NCI-H1048 (cell line): Measurements from ENCODE around the gene TEN1.

Source experiments
- DNase-seq: peaks from one replicate; lab custom pipeline; 2025; lab: John Stamatoyannopoulos, UW

The TEN1 gene

DNA sequence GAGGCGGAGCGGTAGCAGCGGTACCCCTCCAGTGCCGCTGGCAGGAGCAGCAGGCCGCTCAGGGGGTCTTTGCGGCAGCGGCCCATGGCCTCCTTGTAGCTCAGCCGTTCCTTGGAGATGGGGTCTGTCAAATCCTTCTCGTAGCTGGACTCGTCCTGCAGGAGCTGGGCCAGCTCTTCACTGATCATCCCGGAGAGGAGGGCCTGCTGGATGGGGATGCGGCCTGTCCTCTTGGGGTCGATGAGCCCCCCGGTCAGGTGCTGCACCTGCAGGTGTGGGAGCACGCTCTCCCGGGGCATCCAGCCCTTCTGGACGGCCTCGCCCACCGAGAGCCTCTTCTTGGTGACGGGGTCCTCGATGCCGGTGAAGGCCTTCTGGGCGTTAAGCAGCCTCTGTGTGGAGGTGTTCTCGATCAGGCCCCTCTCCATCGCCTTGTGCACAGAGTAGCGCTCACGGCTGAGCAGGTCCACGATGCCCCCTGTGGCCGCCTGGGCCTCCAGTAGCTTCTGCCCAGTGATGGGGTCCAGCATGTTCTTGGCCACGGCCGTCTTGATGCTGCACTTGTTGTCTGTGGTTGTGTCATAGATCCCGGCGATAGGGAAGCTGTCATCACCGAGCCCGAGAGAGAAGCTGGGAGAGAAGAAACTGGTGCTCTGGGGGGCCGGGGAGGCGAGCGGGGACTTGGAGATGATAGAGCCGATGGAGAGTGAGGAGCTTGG lies 28.2 kb downstream of the TEN1 start:
- no peak for DNase-seq

DNA sequence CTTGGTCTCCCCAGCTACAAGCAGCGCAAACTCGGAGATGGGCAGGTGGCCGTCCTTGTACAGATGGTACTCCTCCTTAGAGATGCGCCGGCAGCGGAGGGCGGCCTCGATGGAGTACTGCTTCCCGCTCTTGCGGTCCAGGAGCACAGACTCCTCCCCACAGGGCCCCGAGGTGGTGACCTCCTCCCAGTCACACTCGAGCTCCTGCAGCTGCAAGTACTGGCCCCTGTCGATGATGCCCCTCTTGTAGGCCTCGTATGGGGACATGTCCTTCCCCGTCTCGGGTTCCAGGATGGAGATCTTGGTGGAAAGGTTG lies 28.8 kb downstream of the TEN1 start:
- DNase-seq: no peak

DNA sequence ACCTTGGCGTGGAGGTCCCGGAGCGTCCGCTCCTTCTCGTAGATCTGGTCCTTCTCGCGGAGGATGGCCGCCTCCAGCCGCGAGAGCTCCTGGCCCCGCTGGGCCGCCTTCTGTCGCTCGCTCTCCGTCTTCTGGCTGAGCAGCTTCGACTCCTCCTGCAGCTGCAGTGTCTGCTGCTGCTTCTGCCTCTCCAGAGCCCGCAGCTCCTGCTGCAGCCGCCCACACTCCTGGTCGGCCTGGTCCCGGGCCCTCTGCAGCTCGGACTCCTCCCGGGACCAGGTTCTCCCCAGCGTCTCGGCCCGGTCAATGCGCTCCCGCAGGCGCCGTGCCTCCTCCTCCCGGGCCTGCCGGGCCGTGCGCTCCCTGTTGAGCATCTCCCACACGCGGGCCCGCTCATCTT lies 29.2 kb downstream of the TEN1 start:
- DNase-seq: no peak

DNA sequence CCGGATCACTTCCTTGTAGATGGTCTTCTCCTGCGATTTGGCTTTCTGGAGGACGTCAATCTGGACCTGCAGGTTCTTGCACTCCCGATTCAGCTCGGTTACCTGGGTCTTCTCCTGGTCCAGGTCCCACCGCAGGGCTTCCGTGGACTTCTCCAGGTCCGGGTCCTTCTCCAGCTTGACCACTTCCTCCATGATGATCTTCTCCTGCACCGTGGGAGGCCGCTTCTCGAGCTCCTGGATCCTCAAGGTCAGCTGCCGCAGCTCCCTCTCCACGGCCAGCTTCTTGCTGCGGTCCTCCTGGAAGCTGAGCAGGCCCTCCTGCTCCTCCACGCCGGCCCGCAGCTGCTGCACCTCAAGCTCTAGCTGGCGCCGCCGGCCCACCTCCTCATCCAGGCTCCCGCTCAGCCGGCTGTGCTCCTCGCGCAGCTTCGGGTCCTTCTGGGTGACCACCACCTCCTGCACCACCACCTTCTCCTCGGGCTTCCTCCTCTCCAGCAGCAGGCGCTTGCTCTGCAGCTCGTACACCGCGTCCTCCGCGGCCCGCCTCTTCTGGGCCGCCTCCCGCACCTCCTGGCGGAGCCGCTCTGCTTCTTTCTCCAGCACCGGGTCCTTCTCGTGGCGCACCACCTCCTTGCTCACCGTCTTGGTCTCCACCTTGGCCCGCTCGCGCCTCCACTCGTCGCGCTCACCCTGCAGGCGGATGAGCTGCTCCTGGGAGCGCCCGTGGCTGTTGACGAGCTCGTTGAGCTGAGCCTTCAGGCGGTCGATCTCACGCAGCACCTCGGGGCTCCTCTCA lies 29.8 kb downstream of the TEN1 start:
- no peak for DNase-seq

- DNase-seq: no peak
These were observed 30.4 kb downstream of the TEN1 start for GRCh38 chr17:76009447-76009846.

- DNase-seq: no peak
These were observed 31.1 kb downstream of the TEN1 start for GRCh38 chr17:76009969-76010661.

DNA sequence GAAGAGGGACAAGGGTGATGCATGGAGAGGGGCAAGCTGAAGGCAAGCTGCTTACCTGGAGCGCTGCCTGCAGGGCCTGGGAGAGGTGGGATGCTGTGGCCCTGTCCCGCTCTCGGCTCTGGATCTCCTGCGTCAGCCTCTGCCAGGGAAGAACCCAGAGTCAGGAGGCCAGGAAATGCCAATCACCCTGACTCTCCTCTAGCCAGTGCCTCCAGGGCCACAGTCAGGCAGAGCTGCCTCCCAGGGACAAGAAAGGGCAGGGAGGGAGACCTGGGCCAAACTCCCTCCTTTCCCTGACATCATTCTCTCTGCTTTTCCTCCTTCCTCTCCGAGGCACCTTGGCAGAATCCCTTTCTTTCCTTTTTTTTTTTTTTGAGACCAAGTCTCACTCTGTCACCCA lies 32.9 kb downstream of the TEN1 start:
- DNase-seq: no peak

DNA sequence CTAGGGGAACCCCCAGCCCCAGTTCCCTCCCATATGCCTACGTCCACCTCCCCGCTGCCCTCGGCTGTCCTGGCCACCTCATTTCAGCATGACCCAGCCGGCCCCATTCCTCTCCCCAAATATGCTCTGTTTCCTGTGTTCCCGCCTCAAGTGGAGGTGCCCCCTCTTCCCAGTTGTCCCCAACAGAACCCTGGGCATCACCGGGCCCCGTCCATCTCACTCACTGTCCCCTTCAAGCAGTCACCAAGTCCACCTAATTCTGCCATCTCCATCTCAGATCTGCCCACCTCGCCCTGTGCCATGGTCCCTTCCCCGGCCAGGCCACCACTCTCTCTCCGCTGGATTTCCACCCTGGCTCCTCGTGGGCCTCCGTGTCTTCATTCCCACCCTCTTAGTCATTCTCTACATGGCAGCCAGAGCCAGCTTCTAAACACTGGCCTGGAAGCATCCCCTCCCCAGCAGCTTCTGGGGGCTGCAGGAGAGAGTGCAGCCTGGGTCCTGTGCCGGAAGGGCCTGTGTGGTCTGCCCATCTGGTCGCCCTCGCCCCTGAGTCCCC lies 34.4 kb downstream of the TEN1 start:
- DNase-seq: no peak

DNA sequence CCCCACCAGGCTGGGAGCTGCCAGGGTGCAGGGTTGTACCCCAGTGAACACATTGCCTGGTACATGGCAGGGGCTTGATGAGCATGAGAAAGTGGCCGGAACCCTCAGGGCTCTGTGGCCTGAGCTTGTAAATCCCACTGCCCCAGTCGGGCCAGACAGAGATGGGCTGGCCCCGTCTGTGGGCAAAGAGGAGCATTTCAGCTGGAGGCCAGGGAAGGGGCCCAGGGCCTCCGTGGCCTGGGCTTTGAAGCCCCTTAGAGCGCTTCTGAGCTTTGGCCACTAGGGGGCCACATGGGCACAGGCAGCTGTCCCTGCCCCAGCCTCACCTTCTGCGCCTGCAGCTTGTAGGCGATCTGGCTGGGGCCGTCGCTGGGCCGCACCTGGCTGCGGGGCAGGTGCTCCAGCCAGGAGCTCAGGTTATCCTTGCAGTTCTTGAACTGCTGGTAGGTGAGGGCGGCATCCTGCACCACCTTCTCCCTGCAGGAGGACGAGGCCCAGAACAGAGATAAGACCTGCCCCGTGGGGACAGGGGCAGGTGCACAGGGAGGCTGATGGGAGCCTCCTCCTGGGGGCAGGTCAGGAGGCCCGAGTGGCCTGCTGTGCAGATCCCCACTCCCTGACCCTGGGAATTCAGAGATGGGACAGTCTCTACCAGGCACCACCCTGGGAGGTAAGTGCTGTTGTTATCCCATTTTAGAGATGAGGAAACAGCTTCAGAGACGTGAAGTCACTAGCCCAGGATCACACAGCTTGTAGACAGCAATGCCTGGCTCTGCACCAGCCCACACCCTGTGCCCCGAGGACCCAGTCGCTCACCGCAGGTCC lies 35.3 kb downstream of the TEN1 start:
- DNase-seq: peak; percentile 37

GRCh38 chr17:76014925-76015261 lies 35.9 kb downstream of the TEN1 start:
- no peak for DNase-seq

- no peak for DNase-seq
These were observed 38.7 kb downstream of the TEN1 start for GRCh38 chr17:76017481-76018339.

- DNase-seq: no peak
These were observed 39.3 kb downstream of the TEN1 start for GRCh38 chr17:76018340-76018680.

- DNase-seq: no peak
These were observed 39.8 kb downstream of the TEN1 start for GRCh38 chr17:76018801-76019200.

DNA sequence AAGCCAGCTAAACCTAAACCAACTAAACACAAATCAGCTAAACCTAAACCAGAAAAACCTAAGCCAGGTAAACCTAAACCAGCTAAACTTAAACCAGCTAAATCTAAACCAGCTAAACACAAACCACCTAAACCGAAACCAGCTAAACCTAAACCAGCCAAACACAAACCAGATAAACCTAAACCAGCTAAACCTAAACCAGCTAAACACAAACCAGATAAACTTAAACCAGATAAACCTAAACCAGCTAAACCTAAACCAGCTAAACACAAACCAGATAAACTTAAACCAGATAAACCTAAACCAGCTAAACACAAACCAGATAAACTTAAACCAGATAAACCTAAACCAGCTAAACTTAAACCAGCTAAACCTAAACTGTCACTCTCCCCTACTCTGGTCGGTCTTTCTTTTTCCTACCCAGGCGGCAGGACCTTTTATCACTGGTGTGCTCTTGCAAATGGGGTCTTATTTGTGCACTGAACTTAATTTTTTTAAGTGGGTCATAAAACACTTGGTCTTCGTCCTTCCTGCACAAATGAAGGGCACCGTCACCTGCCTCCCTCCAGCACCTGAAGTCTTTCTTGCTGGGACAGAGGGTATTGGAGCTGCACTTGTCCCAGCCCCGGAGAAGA lies 40.9 kb downstream of the TEN1 start:
- DNase-seq: no peak

GRCh38 chr17:76022285-76022684 lies 43.2 kb downstream of the TEN1 start:
- DNase-seq: no peak

DNA sequence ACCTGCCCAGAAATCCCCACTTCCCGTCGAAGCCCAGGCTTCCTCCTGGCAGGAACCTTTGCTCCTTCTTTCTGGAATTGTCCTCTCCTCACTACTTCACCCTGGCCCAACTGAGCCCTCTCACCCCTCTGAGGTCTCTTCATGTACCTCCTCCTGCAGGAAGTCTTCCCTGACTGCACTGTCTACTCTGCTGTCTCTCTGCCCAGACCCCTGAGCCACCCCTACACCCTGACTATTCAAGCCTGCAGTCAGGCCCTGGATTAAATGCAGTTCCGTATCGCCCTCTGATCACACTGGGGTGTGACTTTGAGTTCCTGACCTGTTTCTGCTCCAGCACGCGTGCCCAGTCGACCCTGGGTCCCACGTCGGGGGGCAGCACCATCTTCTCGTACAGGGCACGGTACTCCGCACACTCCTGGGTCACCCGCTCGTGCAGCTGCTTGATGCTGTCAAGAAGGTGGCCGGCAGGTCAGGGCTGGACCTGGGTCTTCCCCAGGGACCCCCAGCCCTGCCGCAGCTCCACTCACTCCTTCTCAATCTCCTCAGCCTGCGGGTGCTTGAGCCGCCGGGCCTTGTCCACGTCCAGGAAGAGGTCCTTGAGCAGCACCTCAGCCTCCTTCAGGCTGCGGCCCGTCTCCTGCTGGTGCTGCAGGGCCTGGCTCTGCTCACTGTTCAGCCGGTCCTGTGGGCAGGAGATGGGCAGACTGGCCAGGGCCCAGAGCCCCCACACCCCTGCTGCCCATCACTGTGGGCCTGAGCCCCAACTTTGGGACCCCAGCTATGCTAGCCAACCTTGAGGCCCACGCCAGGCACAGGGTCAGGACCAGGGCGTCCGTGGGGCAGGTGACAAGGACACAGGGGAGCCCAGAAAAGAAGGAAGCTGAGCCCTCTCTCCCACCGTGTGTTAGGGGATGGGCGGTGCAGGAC lies 44.2 kb downstream of the TEN1 start:
- no peak for DNase-seq

GRCh38 chr17:76023900-76024237 lies 44.8 kb downstream of the TEN1 start:
- DNase-seq: no peak

DNA sequence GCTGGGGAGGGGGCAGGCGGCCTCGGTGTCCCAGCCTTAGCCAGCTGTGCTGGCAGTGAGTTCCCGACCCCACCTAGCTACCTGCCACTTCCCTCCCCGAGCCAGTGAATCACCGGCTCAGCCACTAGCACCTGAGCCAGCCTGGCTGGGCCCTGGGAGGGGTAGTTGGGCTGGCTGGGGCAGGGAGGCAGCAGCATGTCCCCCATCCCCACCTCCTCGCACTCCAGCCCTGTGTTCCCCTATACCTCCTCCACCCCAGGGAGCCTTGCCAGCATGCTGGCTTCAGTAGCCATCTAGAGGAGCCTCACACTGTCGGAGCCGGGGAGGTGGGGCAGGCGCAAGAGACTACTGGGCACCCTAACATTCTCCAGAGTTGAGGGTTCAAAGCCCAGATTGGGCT lies 45.3 kb downstream of the TEN1 start:
- no peak for DNase-seq

GRCh38 chr17:76025294-76025693 lies 46.3 kb downstream of the TEN1 start:
- DNase-seq: no peak

DNA sequence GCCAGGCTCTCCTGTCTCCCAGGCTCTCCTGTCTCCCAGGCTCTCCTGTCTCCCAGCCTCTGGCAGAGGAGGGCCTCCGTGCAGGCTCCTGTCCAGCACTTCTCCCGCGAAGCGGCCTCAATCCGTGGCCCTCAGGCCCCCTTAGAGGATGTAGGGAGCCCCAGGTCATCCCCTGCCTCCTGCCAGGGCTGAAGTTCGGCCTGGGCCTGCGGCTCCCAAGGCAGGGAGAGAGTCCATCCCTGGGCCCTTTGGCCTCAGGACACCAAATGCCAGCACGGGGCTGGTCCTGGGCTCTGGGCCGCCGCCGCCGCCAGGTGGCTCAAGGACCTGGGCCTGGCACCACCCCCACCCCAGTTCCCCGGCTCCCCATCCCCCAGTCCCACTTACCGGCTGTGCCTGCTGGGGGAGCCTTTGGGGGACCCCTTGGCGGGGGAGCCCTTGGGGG lies 47.7 kb downstream of the TEN1 start:
- no peak for DNase-seq
